ENCODE measurements around the gene FAM107B. TPM values are rescaled to one million over a fixed set of nuclear protein-coding genes. Genes with fewer than 3 reads are reported as not detected.

FAM107B gene
- total and polyA plus RNA-seq, 2 of the 13 experiments (the other 11 are each of a cell fraction or from before 2014, with no cell fraction given), result 15.7 to 24.8 TPM

- TF ChIP-seq PRDM15 (CRISPR knock-in tag; IDR thresholded peaks at IDR 0.05) (no peak), HNRNPL (IDR thresholded peaks at IDR 0.05; ENCODE audit: low read depth, low read length) (no peak), ATF5 (CRISPR knock-in tag; IDR thresholded peaks at IDR 0.05; ENCODE audit: low read depth) (no peak), ZFAT (CRISPR knock-in tag; conservative IDR thresholded peaks at IDR 0.05) (no peak), DNMT1 (CRISPR knock-in tag; IDR thresholded peaks at IDR 0.05) (no peak), ZNF264 (CRISPR knock-in tag; IDR thresholded peaks at IDR 0.05) (peak; percentile 42; the same call in 1 of the 2 replicates), ZNF564 (CRISPR knock-in tag; IDR thresholded peaks at IDR 0.05) (no peak), NFRKB (IDR thresholded peaks at IDR 0.05) (no peak), ATAD3A (CRISPR knock-in tag; IDR thresholded peaks at IDR 0.05) (no peak), ZNF274 (CRISPR knock-in tag; IDR thresholded peaks at IDR 0.05) (0 out of 2 replicates have a peak, but pooled peaks have one; percentile 51), AKNA (CRISPR knock-in tag; IDR thresholded peaks at IDR 0.05; ENCODE audit: borderline replicate concordance) (no peak), YEATS4 (CRISPR knock-in tag; IDR thresholded peaks at IDR 0.05; ENCODE audit: borderline replicate concordance) (no peak; the same call in 1 of the 2 replicates), ZNF775 (CRISPR knock-in tag; IDR thresholded peaks at IDR 0.05; ENCODE audit: borderline replicate concordance) (no peak), TFAP4 (IDR thresholded peaks at IDR 0.05; ENCODE audit: borderline replicate concordance, low read depth) (no peak; the same call in 1 of the 2 replicates), KDM3A (CRISPR knock-in tag; IDR thresholded peaks at IDR 0.05; ENCODE audit: low read depth) (no peak; the same call in 1 of the 2 replicates), ZNF629 (CRISPR knock-in tag; conservative IDR thresholded peaks at IDR 0.05) (no peak; the same call in 1 of the 2 replicates), BCLAF1 (IDR thresholded peaks at IDR 0.05) (no peak)
Measured at GRCh38 chr10:14571866-14572507, 202.7 kb downstream of the FAM107B start (continued).
